ENCODE measurements around the gene CACNB2. TPM values are rescaled to one million over a fixed set of nuclear protein-coding genes. Genes with fewer than 3 reads are reported as not detected.

Gene CACNB2
- total RNA-seq, 4 donors from 2014 or later = 73.5 to 108 (median 87.2) TPM

DNA sequence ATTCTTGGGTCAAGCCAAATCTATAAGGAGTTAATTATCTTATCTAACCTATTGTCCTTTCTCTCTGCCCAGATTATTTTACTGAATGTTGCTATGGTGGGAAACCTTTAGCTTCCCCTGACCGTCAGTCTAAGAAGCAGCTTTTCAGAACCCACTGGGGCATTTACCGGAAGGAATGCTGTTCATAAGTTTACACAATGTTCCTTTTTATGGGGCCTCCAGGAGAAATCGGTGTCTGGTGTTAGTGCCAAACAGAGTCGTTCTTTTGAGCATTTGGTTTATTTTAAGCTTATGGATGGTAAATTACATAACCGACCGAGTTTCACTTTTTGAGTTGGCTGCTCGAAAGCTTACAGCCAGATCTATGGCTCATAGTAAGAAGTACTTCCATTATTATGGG, 111.9 kb downstream of the CACNB2 start:
- DNase-seq (ENCODE audit: extremely low spot score) = peak; percentile 88
- Histone ChIP-seq H3K4me3 (no peak overlapping the region), H3K9me3 (no peaks in the 10 kb centered on the region), H3K27ac (replicated peaks in 1 of 4) (peak overlapping the region in 1 of 4 donors; percentile 28), H3K36me3 (no peaks in the 10 kb centered on the region), H3K27me3 (no peaks in the 10 kb centered on the region), H3K4me1 (peaks cover 0 to 46% (median 9%) of the 10 kb centered on the region in 4 donors)
- TF ChIP-seq CTCF (IDR thresholded peaks at IDR 0.05) (no peak), EP300 (IDR thresholded peaks at IDR 0.05) (peak; percentile 45)
- intact Hi-C loops (cut with DNase I) = no loop called here
- 36% methylated on average over 7 of the region's 7 CpGs for WGBS

- TF ChIP-seq EP300 (IDR thresholded peaks at IDR 0.05) = no peak
- no peak for TF ChIP-seq POLR2A (IDR thresholded peaks at IDR 0.05; ENCODE audit: low read depth)
- no peak for TF ChIP-seq CTCF (IDR thresholded peaks at IDR 0.05)
- TF ChIP-seq POLR2AphosphoS5 (IDR thresholded peaks at IDR 0.05) = no peak
- H3K36me3 ChIP-seq = no peaks in the 10 kb centered on the region
- peaks cover 0 to 56% (median 10%) of the 10 kb centered on the region in 4 donors for H3K4me1 ChIP-seq
- intact Hi-C loops (cut with DNase I) = no loop called here
- H3K9me3 ChIP-seq = no peaks in the 10 kb centered on the region
- no peak for DNase-seq (ENCODE audit: extremely low spot score)
- no peak overlapping the region for H3K27ac ChIP-seq (replicated peaks in 1 of 4)
- H3K27me3 ChIP-seq = no peaks in the 10 kb centered on the region
- 92% methylated on average over 2 of the region's 2 CpGs for WGBS
- H3K4me3 ChIP-seq = no peak overlapping the region
These were observed 113.9 kb downstream of the CACNB2 start for GRCh38 chr10:18254086-18254485.

DNA sequence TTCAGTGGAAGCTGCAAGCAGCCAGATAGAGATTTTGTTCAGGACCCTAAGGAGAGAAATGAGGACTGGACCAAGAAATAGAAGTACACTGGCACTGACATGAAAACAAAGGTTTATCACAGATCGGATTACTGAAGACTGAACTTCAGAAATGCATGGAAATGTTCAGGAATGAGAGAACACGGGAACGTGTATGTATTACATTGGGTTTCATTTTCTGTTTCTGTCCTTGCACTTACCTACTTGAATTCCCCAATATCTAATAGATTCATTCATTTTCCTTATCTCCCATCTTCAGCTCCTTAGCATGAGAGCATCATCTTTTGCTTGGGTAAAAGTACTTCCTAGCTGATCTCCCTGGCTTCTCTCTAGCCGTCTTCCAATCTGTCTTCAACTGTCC, 114.5 kb downstream of the CACNB2 start:
- Histone ChIP-seq H3K4me1 (peaks cover 0 to 62% (median 15%) of the 10 kb centered on the region in 4 donors), H3K36me3 (no peaks in the 10 kb centered on the region), H3K27ac (replicated peaks in 1 of 4) (no peak overlapping the region), H3K9me3 (no peaks in the 10 kb centered on the region), H3K4me3 (no peak overlapping the region), H3K27me3 (no peaks in the 10 kb centered on the region)
- WGBS = 83% methylated on average over 4 of the region's 4 CpGs
- intact Hi-C loops (cut with DNase I) = no loop called here
- TF ChIP-seq POLR2A (IDR thresholded peaks at IDR 0.05; ENCODE audit: low read depth) = no peak
- no peak for TF ChIP-seq CTCF (IDR thresholded peaks at IDR 0.05)
- TF ChIP-seq POLR2AphosphoS5 (IDR thresholded peaks at IDR 0.05) = no peak
- no peak for TF ChIP-seq EP300 (IDR thresholded peaks at IDR 0.05)
- no peak for DNase-seq (ENCODE audit: extremely low spot score)

GRCh38 chr10:18260310-18260922, 120.2 kb downstream of the CACNB2 start:
- Histone ChIP-seq H3K36me3 (no peaks in the 10 kb centered on the region), H3K4me1 (peaks cover 5 to 73% (median 60%) of the 10 kb centered on the region in 4 donors), H3K27me3 (no peaks in the 10 kb centered on the region), H3K4me3 (peak overlapping the region; percentile 27 to 38 (median 30)), H3K9me3 (no peaks in the 10 kb centered on the region), H3K27ac (replicated peaks in 1 of 4) (peak overlapping the region; percentile 25 to 66 (median 50))
- DNase-seq (ENCODE audit: extremely low spot score) = peak; percentile 68
- 26% methylated on average over 16 of the region's 18 CpGs for WGBS
- TF ChIP-seq CTCF (IDR thresholded peaks at IDR 0.05) = no peak
- no peak for TF ChIP-seq POLR2A (IDR thresholded peaks at IDR 0.05; ENCODE audit: low read depth)
- no peak for TF ChIP-seq POLR2AphosphoS5 (IDR thresholded peaks at IDR 0.05)
- TF ChIP-seq EP300 (IDR thresholded peaks at IDR 0.05) = no peak
- intact Hi-C loops (cut with DNase I) = no loop called here

All from esophagus muscularis mucosa (tissue), 4 donors.